Measurements from ENCODE around the gene HPCAL1. TPM values are rescaled to one million over a fixed set of nuclear protein-coding genes. Genes with fewer than 3 reads are reported as not detected.

Gene HPCAL1
- total RNA-seq, 1 donor from 2014 or later: 12.3 TPM

- H3K27me3 ChIP-seq (ENCODE audit: insufficient read depth, low read length): no peaks in the 10 kb centered on the region
- TF ChIP-seq, protein P1, sequence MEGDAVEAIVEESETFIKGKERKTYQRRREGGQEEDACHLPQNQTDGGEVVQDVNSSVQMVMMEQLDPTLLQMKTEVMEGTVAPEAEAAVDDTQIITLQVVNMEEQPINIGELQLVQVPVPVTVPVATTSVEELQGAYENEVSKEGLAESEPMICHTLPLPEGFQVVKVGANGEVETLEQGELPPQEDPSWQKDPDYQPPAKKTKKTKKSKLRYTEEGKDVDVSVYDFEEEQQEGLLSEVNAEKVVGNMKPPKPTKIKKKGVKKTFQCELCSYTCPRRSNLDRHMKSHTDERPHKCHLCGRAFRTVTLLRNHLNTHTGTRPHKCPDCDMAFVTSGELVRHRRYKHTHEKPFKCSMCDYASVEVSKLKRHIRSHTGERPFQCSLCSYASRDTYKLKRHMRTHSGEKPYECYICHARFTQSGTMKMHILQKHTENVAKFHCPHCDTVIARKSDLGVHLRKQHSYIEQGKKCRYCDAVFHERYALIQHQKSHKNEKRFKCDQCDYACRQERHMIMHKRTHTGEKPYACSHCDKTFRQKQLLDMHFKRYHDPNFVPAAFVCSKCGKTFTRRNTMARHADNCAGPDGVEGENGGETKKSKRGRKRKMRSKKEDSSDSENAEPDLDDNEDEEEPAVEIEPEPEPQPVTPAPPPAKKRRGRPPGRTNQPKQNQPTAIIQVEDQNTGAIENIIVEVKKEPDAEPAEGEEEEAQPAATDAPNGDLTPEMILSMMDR (IDR thresholded peaks at IDR 0.05; ENCODE audit: insufficient read depth, low read depth, low read length): no peak
- no peak for TF ChIP-seq EZH2 (IDR thresholded peaks at IDR 0.05; ENCODE audit: insufficient read depth, low read length)
- Mint-ChIP-seq H3K27ac (ENCODE audit: unreplicated experiment) (no peak overlapping the region), H3K36me3 (ENCODE audit: low read depth, unreplicated experiment) (no peaks in the 10 kb centered on the region), H3K4me3 (ENCODE audit: unreplicated experiment) (no peak overlapping the region), H3K4me1 (ENCODE audit: low read depth, unreplicated experiment) (no peaks in the 10 kb centered on the region), H3K9me3 (ENCODE audit: unreplicated experiment) (no peaks in the 10 kb centered on the region), H3K27me3 (ENCODE audit: low read depth, unreplicated experiment) (peaks cover 46% of the 10 kb centered on the region)
- no peak overlapping the region for H3K9ac ChIP-seq (ENCODE audit: low read length)
- H3K4me3 ChIP-seq (ENCODE audit: insufficient read depth, low read depth, low read length): no peak overlapping the region
- no peak overlapping the region for H2AFZ ChIP-seq (ENCODE audit: low read depth, low read length)
- H3K27ac ChIP-seq (ENCODE audit: low read depth, low read length): no peak overlapping the region
- no peaks in the 10 kb centered on the region for H3K4me1 ChIP-seq (ENCODE audit: insufficient read depth, low read length)
- FAIRE-seq (no peak), DNase-seq (ENCODE audit: low read depth) (no peak)
- H3K36me3 ChIP-seq (ENCODE audit: insufficient read depth, low read length): no peaks in the 10 kb centered on the region
- no peaks in the 10 kb centered on the region for H3K79me2 ChIP-seq (ENCODE audit: insufficient read depth, low read length)
- H3K4me2 ChIP-seq (ENCODE audit: low read length): no peak overlapping the region
- no peaks in the 10 kb centered on the region for H3K9me3 ChIP-seq (ENCODE audit: insufficient read depth, low read depth, low read length)
- no peaks in the 10 kb centered on the region for H4K20me1 ChIP-seq (ENCODE audit: insufficient read depth, low read length)
These were observed 164.1 kb downstream of the HPCAL1 start for GRCh38 chr2:10466801-10467200.

DNA sequence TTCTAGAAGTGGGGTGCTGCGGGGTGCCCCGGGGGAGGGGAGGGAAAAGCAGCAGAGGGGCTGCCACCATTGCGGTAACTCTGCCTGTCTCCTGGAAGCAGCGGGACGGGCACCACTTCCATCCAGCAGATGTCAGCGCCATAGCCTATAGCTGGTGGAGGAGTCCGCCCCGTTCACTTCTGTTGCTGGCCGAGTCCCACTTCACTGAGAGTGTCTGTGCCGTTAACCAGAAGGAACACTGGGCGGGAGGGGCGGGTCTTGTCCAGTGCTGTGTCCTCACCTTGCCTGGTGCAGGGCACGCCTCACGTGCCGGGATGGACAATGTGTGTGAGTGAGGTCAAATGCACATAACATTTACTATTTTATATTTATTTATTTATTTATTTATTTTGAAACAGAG lies 164.7 kb downstream of the HPCAL1 start:
- FAIRE-seq: no peak
- no peak overlapping the region for H3K4me2 ChIP-seq (ENCODE audit: low read length)
- H3K9ac ChIP-seq (ENCODE audit: low read length): no peak overlapping the region
- Mint-ChIP-seq H3K36me3 (ENCODE audit: low read depth, unreplicated experiment) (no peaks in the 10 kb centered on the region), H3K27me3 (ENCODE audit: low read depth, unreplicated experiment) (peaks cover 40% of the 10 kb centered on the region), H3K27ac (ENCODE audit: unreplicated experiment) (no peak overlapping the region), H3K4me3 (ENCODE audit: unreplicated experiment) (no peak overlapping the region), H3K9me3 (ENCODE audit: unreplicated experiment) (no peaks in the 10 kb centered on the region), H3K4me1 (ENCODE audit: low read depth, unreplicated experiment) (no peaks in the 10 kb centered on the region)
- H3K27ac ChIP-seq (ENCODE audit: low read depth, low read length): no peak overlapping the region
- no peaks in the 10 kb centered on the region for H3K4me1 ChIP-seq (ENCODE audit: insufficient read depth, low read length)
- H3K36me3 ChIP-seq (ENCODE audit: insufficient read depth, low read length): no peaks in the 10 kb centered on the region
- no peak overlapping the region for H3K4me3 ChIP-seq (ENCODE audit: insufficient read depth, low read depth, low read length)
- no peaks in the 10 kb centered on the region for H3K9me3 ChIP-seq (ENCODE audit: insufficient read depth, low read depth, low read length)
- H3K27me3 ChIP-seq (ENCODE audit: insufficient read depth, low read length): no peaks in the 10 kb centered on the region
- H2AFZ ChIP-seq (ENCODE audit: low read depth, low read length): no peak overlapping the region
- DNase-seq (ENCODE audit: low read depth): no peak
- H4K20me1 ChIP-seq (ENCODE audit: insufficient read depth, low read length): no peaks in the 10 kb centered on the region
- TF ChIP-seq, protein P1 (IDR thresholded peaks at IDR 0.05; ENCODE audit: insufficient read depth, low read depth, low read length): no peak
- TF ChIP-seq EZH2 (IDR thresholded peaks at IDR 0.05; ENCODE audit: insufficient read depth, low read length): no peak
- no peaks in the 10 kb centered on the region for H3K79me2 ChIP-seq (ENCODE audit: insufficient read depth, low read length)

GRCh38 chr2:10469301-10469700 lies 166.6 kb downstream of the HPCAL1 start:
- H3K27ac Mint-ChIP-seq (ENCODE audit: unreplicated experiment): no peak overlapping the region
- Histone ChIP-seq H2AFZ (ENCODE audit: low read depth, low read length) (no peak overlapping the region), H3K4me1 (ENCODE audit: insufficient read depth, low read length) (no peaks in the 10 kb centered on the region), H3K4me3 (ENCODE audit: insufficient read depth, low read depth, low read length) (no peak overlapping the region), H3K4me2 (ENCODE audit: low read length) (no peak overlapping the region), H3K27me3 (ENCODE audit: insufficient read depth, low read length) (no peaks in the 10 kb centered on the region), H3K79me2 (ENCODE audit: insufficient read depth, low read length) (no peaks in the 10 kb centered on the region), H3K9ac (ENCODE audit: low read length) (no peak overlapping the region), H4K20me1 (ENCODE audit: insufficient read depth, low read length) (no peaks in the 10 kb centered on the region), H3K36me3 (ENCODE audit: insufficient read depth, low read length) (no peaks in the 10 kb centered on the region), H3K9me3 (ENCODE audit: insufficient read depth, low read depth, low read length) (no peaks in the 10 kb centered on the region), H3K27ac (ENCODE audit: low read depth, low read length) (no peak overlapping the region)
- FAIRE-seq (no peak), DNase-seq (ENCODE audit: low read depth) (no peak)
- TF ChIP-seq, protein P1 (IDR thresholded peaks at IDR 0.05; ENCODE audit: insufficient read depth, low read depth, low read length): no peak
- TF ChIP-seq EZH2 (IDR thresholded peaks at IDR 0.05; ENCODE audit: insufficient read depth, low read length): no peak
- no peak overlapping the region for H3K4me3 Mint-ChIP-seq (ENCODE audit: unreplicated experiment)
- H3K9me3 Mint-ChIP-seq (ENCODE audit: unreplicated experiment): no peaks in the 10 kb centered on the region
- peaks cover 46% of the 10 kb centered on the region for H3K27me3 Mint-ChIP-seq (ENCODE audit: low read depth, unreplicated experiment)
- H3K4me1 Mint-ChIP-seq (ENCODE audit: low read depth, unreplicated experiment): no peaks in the 10 kb centered on the region
- no peaks in the 10 kb centered on the region for H3K36me3 Mint-ChIP-seq (ENCODE audit: low read depth, unreplicated experiment)
